ENCODE results near the gene BPGM.

BPGM gene

GRCh38 chr7:134623193-134623592 is 23.5 kb upstream of the BPGM start:
- TF ChIP-seq CTCF (IDR thresholded peaks at IDR 0.05; ENCODE audit: insufficient read depth, missing control alignments) = no peak
- no peak for FAIRE-seq
- DNase-seq (ENCODE audit: insufficient read length, low spot score) = no peak

- FAIRE-seq = no peak
- TF ChIP-seq CTCF (IDR thresholded peaks at IDR 0.05; ENCODE audit: insufficient read depth, missing control alignments) = no peak
- DNase-seq (ENCODE audit: insufficient read length, low spot score) = no peak
Measured at GRCh38 chr7:134625550-134625949, 21.1 kb upstream of the BPGM start.

GRCh38 chr7:134627109-134627774 is 19.4 kb upstream of the BPGM start:
- no peak for DNase-seq (ENCODE audit: insufficient read length, low spot score)
- TF ChIP-seq CTCF (IDR thresholded peaks at IDR 0.05; ENCODE audit: insufficient read depth, missing control alignments) = no peak
- no peak for FAIRE-seq

- TF ChIP-seq CTCF (IDR thresholded peaks at IDR 0.05; ENCODE audit: insufficient read depth, missing control alignments) = no peak
- FAIRE-seq = no peak
- no peak for DNase-seq (ENCODE audit: insufficient read length, low spot score)
Measured at GRCh38 chr7:134627775-134628153, 18.9 kb upstream of the BPGM start.

GRCh38 chr7:134629445-134629844 is 17.2 kb upstream of the BPGM start:
- no peak for FAIRE-seq
- no peak for DNase-seq (ENCODE audit: insufficient read length, low spot score)
- no peak for TF ChIP-seq CTCF (IDR thresholded peaks at IDR 0.05; ENCODE audit: insufficient read depth, missing control alignments)

- no peak for TF ChIP-seq CTCF (IDR thresholded peaks at IDR 0.05; ENCODE audit: insufficient read depth, missing control alignments)
- FAIRE-seq (no peak), DNase-seq (ENCODE audit: insufficient read length, low spot score) (no peak)
Measured at GRCh38 chr7:134630237-134630636, 16.4 kb upstream of the BPGM start.

- no peak for FAIRE-seq
- no peak for TF ChIP-seq CTCF (IDR thresholded peaks at IDR 0.05; ENCODE audit: insufficient read depth, missing control alignments)
- DNase-seq (ENCODE audit: insufficient read length, low spot score) = no peak
Measured at GRCh38 chr7:134630893-134631292, 15.8 kb upstream of the BPGM start.
